ENCODE results near the gene IQGAP2. TPM values are rescaled to one million over a fixed set of nuclear protein-coding genes. Genes with fewer than 3 reads are reported as not detected.

IQGAP2 gene
- total and polyA plus RNA-seq, 5 donors from 2014 or later = 53.9 to 214 (median 61.4) TPM

- DNase-seq (no peak), ATAC-seq (ENCODE audit: low read depth in 2 of 2) (no peak)
- H3K36me3 ChIP-seq (ENCODE audit: control insufficient read depth, insufficient read depth, low read length) = peaks cover 6% of the 10 kb centered on the region
- Mint-ChIP-seq H3K4me3 (no peak overlapping the region), H3K9me3 (peaks cover 0 to 2% (median 0%) of the 10 kb centered on the region in 7 donors), H3K4me1 (peaks cover 51 to 66% (median 55%) of the 10 kb centered on the region in 4 donors), H3K27me3 (no peaks in the 10 kb centered on the region), H3K27ac (peak overlapping the region; percentile 24 to 81 (median 73)), H3K36me3 (peaks cover 22% of the 10 kb centered on the region)
- peaks cover 16% of the 10 kb centered on the region for H3K4me1 ChIP-seq (ENCODE audit: control insufficient read depth, insufficient read depth, low read length, poor library complexity, severe bottlenecking)
- H3K9me3 ChIP-seq (ENCODE audit: control insufficient read depth in 2 of 2, low read length in 2 of 2) = no peaks in the 10 kb centered on the region
- no peak overlapping the region for H3K27ac ChIP-seq (ENCODE audit: insufficient read depth, low read length, poor library complexity, severe bottlenecking)
- H3K4me3 ChIP-seq (ENCODE audit: low read depth, low read length) = no peak overlapping the region
- H3K27me3 ChIP-seq (ENCODE audit: control insufficient read depth, insufficient read depth, low read length) = no peaks in the 10 kb centered on the region
Measured at GRCh38 chr5:76497986-76498717, 95.1 kb downstream of the IQGAP2 start.

GRCh38 chr5:76499507-76500161 is 96.5 kb downstream of the IQGAP2 start:
- Mint-ChIP-seq H3K4me1 (peaks cover 41 to 64% (median 52%) of the 10 kb centered on the region in 4 donors), H3K27me3 (no peaks in the 10 kb centered on the region), H3K4me3 (peak overlapping the region in 2 of 4 donors; percentile 46 to 61), H3K36me3 (peaks cover 22% of the 10 kb centered on the region), H3K27ac (peak overlapping the region in 2 of 3 donors; percentile 24 to 71), H3K9me3 (peaks cover 0 to 2% (median 0%) of the 10 kb centered on the region in 7 donors)
- H3K4me3 ChIP-seq (ENCODE audit: low read depth, low read length) = no peak overlapping the region
- no peaks in the 10 kb centered on the region for H3K9me3 ChIP-seq (ENCODE audit: control insufficient read depth in 2 of 2, low read length in 2 of 2)
- no peaks in the 10 kb centered on the region for H3K27me3 ChIP-seq (ENCODE audit: control insufficient read depth, insufficient read depth, low read length)
- DNase-seq (no peak), ATAC-seq (ENCODE audit: low read depth in 2 of 2) (no peak)
- peaks cover 6% of the 10 kb centered on the region for H3K36me3 ChIP-seq (ENCODE audit: control insufficient read depth, insufficient read depth, low read length)
- no peak overlapping the region for H3K27ac ChIP-seq (ENCODE audit: insufficient read depth, low read length, poor library complexity, severe bottlenecking)
- peaks cover 27% of the 10 kb centered on the region for H3K4me1 ChIP-seq (ENCODE audit: control insufficient read depth, insufficient read depth, low read length, poor library complexity, severe bottlenecking)

GRCh38 chr5:76500633-76501393 is 97.7 kb downstream of the IQGAP2 start:
- H3K36me3 Mint-ChIP-seq = peaks cover 25% of the 10 kb centered on the region
- Histone ChIP-seq H3K9me3 (ENCODE audit: control insufficient read depth in 2 of 2, low read length in 2 of 2) (no peaks in the 10 kb centered on the region), H3K27me3 (ENCODE audit: control insufficient read depth, insufficient read depth, low read length) (no peaks in the 10 kb centered on the region), H3K27ac (ENCODE audit: insufficient read depth, low read length, poor library complexity, severe bottlenecking) (no peak overlapping the region), H3K4me3 (ENCODE audit: low read depth, low read length) (no peak overlapping the region), H3K36me3 (ENCODE audit: control insufficient read depth, insufficient read depth, low read length) (peaks cover 4% of the 10 kb centered on the region), H3K4me1 (ENCODE audit: control insufficient read depth, insufficient read depth, low read length, poor library complexity, severe bottlenecking) (peaks cover 35% of the 10 kb centered on the region)
- peaks cover 0 to 2% (median 0%) of the 10 kb centered on the region in 7 donors for H3K9me3 Mint-ChIP-seq
- no peaks in the 10 kb centered on the region for H3K27me3 Mint-ChIP-seq
- no peak for DNase-seq
- ATAC-seq (ENCODE audit: low read depth in 2 of 2) = no peak
- H3K4me3 Mint-ChIP-seq = no peak overlapping the region
- H3K4me1 Mint-ChIP-seq = peaks cover 34 to 67% (median 53%) of the 10 kb centered on the region in 4 donors
- peak overlapping the region in 2 of 3 donors; percentile 64 to 66 for H3K27ac Mint-ChIP-seq

GRCh38 chr5:76503929-76504328 is 100.8 kb downstream of the IQGAP2 start:
- no peaks in the 10 kb centered on the region for H3K27me3 Mint-ChIP-seq
- H3K4me3 Mint-ChIP-seq = no peak overlapping the region
- H3K4me1 ChIP-seq (ENCODE audit: control insufficient read depth, insufficient read depth, low read length, poor library complexity, severe bottlenecking) = peaks cover 25% of the 10 kb centered on the region
- H3K36me3 Mint-ChIP-seq = peaks cover 30% of the 10 kb centered on the region
- peaks cover 0 to 2% (median 0%) of the 10 kb centered on the region in 7 donors for H3K9me3 Mint-ChIP-seq
- no peak overlapping the region for H3K27ac ChIP-seq (ENCODE audit: insufficient read depth, low read length, poor library complexity, severe bottlenecking)
- H3K27me3 ChIP-seq (ENCODE audit: control insufficient read depth, insufficient read depth, low read length) = no peaks in the 10 kb centered on the region
- DNase-seq = no peak
- no peak for ATAC-seq (ENCODE audit: low read depth in 2 of 2)
- no peaks in the 10 kb centered on the region for H3K9me3 ChIP-seq (ENCODE audit: control insufficient read depth in 2 of 2, low read length in 2 of 2)
- H3K4me3 ChIP-seq (ENCODE audit: low read depth, low read length) = no peak overlapping the region
- peaks cover 24 to 57% (median 53%) of the 10 kb centered on the region in 4 donors for H3K4me1 Mint-ChIP-seq
- peak overlapping the region in 2 of 3 donors; percentile 25 to 84 for H3K27ac Mint-ChIP-seq
- peaks cover 8% of the 10 kb centered on the region for H3K36me3 ChIP-seq (ENCODE audit: control insufficient read depth, insufficient read depth, low read length)

- no peak overlapping the region for H3K4me3 Mint-ChIP-seq
- H3K4me3 ChIP-seq (ENCODE audit: low read depth, low read length) = no peak overlapping the region
- no peaks in the 10 kb centered on the region for H3K9me3 ChIP-seq (ENCODE audit: control insufficient read depth in 2 of 2, low read length in 2 of 2)
- H3K36me3 Mint-ChIP-seq = peaks cover 30% of the 10 kb centered on the region
- peaks cover 25% of the 10 kb centered on the region for H3K4me1 ChIP-seq (ENCODE audit: control insufficient read depth, insufficient read depth, low read length, poor library complexity, severe bottlenecking)
- DNase-seq (no peak), ATAC-seq (ENCODE audit: low read depth in 2 of 2) (no peak)
- H3K36me3 ChIP-seq (ENCODE audit: control insufficient read depth, insufficient read depth, low read length) = peaks cover 8% of the 10 kb centered on the region
- H3K27ac ChIP-seq (ENCODE audit: insufficient read depth, low read length, poor library complexity, severe bottlenecking) = no peak overlapping the region
- H3K27me3 Mint-ChIP-seq = no peaks in the 10 kb centered on the region
- peak overlapping the region; percentile 65 to 84 (median 69) for H3K27ac Mint-ChIP-seq
- H3K9me3 Mint-ChIP-seq = peaks cover 0 to 2% (median 0%) of the 10 kb centered on the region in 7 donors
- H3K4me1 Mint-ChIP-seq = peaks cover 22 to 51% (median 45%) of the 10 kb centered on the region in 4 donors
- no peaks in the 10 kb centered on the region for H3K27me3 ChIP-seq (ENCODE audit: control insufficient read depth, insufficient read depth, low read length)
Measured at GRCh38 chr5:76504901-76505564, 101.9 kb downstream of the IQGAP2 start.

GRCh38 chr5:76513476-76513875 is 110.4 kb downstream of the IQGAP2 start:
- Mint-ChIP-seq H3K27ac (no peak overlapping the region), H3K36me3 (peaks cover 19% of the 10 kb centered on the region), H3K4me3 (no peak overlapping the region), H3K27me3 (no peaks in the 10 kb centered on the region), H3K9me3 (peaks cover 0 to under 1% (median 0%) of the 10 kb centered on the region in 7 donors), H3K4me1 (peaks cover 26 to 57% (median 36%) of the 10 kb centered on the region in 4 donors)
- no peaks in the 10 kb centered on the region for H3K4me1 ChIP-seq (ENCODE audit: control insufficient read depth, insufficient read depth, low read length, poor library complexity, severe bottlenecking)
- H3K27me3 ChIP-seq (ENCODE audit: control insufficient read depth, insufficient read depth, low read length) = no peaks in the 10 kb centered on the region
- H3K27ac ChIP-seq (ENCODE audit: insufficient read depth, low read length, poor library complexity, severe bottlenecking) = no peak overlapping the region
- ATAC-seq (ENCODE audit: low read depth in 2 of 2) = no peak
- DNase-seq = no peak
- H3K36me3 ChIP-seq (ENCODE audit: control insufficient read depth, insufficient read depth, low read length) = peaks cover 5% of the 10 kb centered on the region
- H3K4me3 ChIP-seq (ENCODE audit: low read depth, low read length) = no peak overlapping the region
- no peaks in the 10 kb centered on the region for H3K9me3 ChIP-seq (ENCODE audit: control insufficient read depth in 2 of 2, low read length in 2 of 2)

GRCh38 chr5:76514292-76514691 is 111.2 kb downstream of the IQGAP2 start:
- Histone ChIP-seq H3K27ac (ENCODE audit: insufficient read depth, low read length, poor library complexity, severe bottlenecking) (no peak overlapping the region), H3K4me1 (ENCODE audit: control insufficient read depth, insufficient read depth, low read length, poor library complexity, severe bottlenecking) (no peaks in the 10 kb centered on the region), H3K9me3 (ENCODE audit: control insufficient read depth in 2 of 2, low read length in 2 of 2) (no peaks in the 10 kb centered on the region), H3K4me3 (ENCODE audit: low read depth, low read length) (no peak overlapping the region), H3K27me3 (ENCODE audit: control insufficient read depth, insufficient read depth, low read length) (no peaks in the 10 kb centered on the region), H3K36me3 (ENCODE audit: control insufficient read depth, insufficient read depth, low read length) (peaks cover 5% of the 10 kb centered on the region)
- DNase-seq = no peak
- Mint-ChIP-seq H3K4me1 (peaks cover 26 to 56% (median 38%) of the 10 kb centered on the region in 4 donors), H3K27ac (peak overlapping the region in 1 of 3 donors; percentile 48), H3K27me3 (no peaks in the 10 kb centered on the region), H3K9me3 (no peaks in the 10 kb centered on the region), H3K36me3 (peaks cover 16% of the 10 kb centered on the region), H3K4me3 (no peak overlapping the region)
- no peak for ATAC-seq (ENCODE audit: low read depth in 2 of 2)
